Activated CD8-positive, alpha-beta memory T cell treated with anti-CD3 and anti-CD28 coated beads, Interleukin-2, amount 50 U/mL, for 24 hours (primary cell): ENCODE results near the gene MYO7B.

Experiments used
- DNase-seq: peaks from one replicate; pipeline ENCODE4 v3.0.0-alpha.2; 2020; ENCODE audit errors: extremely low read depth

The MYO7B gene

GRCh38 chr2:127649100-127649611, 113.7 kb downstream of the MYO7B start:
- no peak for DNase-seq

DNA sequence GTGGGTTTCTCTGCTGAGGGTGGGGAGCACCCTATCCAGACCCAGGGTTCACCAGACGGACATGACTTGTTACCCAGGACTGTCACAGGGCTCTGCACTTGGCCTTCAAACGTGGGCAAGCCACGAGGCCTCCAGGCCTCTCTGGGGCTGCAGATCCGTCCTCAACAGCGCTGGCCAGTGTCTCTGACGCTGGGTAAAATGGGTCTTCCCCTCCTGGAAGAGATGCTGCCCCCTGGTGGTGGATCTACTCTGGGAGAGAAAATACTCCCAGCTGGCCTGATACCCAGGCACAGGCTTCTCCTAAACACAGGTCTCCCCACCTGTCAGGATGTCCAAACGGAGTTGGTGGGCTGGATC, 114.2 kb downstream of the MYO7B start:
- peak; percentile 68 for DNase-seq

GRCh38 chr2:127650041-127650784, 114.7 kb downstream of the MYO7B start:
- no peak for DNase-seq

DNA sequence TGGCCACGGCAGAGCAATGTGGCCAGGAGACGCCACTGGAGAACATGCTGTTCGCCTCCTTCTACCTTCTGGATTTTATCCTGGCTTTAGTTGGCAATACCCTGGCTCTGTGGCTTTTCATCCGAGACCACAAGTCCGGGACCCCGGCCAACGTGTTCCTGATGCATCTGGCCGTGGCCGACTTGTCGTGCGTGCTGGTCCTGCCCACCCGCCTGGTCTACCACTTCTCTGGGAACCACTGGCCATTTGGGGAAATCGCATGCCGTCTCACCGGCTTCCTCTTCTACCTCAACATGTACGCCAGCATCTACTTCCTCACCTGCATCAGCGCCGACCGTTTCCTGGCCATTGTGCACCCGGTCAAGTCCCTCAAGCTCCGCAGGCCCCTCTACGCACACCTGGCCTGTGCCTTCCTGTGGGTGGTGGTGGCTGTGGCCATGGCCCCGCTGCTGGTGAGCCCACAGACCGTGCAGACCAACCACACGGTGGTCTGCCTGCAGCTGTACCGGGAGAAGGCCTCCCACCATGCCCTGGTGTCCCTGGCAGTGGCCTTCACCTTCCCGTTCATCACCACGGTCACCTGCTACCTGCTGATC, 115.4 kb downstream of the MYO7B start:
- DNase-seq, result no peak

DNA sequence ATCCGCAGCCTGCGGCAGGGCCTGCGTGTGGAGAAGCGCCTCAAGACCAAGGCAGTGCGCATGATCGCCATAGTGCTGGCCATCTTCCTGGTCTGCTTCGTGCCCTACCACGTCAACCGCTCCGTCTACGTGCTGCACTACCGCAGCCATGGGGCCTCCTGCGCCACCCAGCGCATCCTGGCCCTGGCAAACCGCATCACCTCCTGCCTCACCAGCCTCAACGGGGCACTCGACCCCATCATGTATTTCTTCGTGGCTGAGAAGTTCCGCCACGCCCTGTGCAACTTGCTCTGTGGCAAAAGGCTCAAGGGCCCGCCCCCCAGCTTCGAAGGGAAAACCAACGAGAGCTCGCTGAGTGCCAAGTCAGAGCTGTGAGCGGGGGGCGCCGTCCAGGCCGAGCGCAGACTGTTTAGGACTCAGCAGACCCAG, 115.9 kb downstream of the MYO7B start:
- DNase-seq, result no peak

- DNase-seq, result no peak
Measured at GRCh38 chr2:127651971-127652550, 116.6 kb downstream of the MYO7B start.

DNA sequence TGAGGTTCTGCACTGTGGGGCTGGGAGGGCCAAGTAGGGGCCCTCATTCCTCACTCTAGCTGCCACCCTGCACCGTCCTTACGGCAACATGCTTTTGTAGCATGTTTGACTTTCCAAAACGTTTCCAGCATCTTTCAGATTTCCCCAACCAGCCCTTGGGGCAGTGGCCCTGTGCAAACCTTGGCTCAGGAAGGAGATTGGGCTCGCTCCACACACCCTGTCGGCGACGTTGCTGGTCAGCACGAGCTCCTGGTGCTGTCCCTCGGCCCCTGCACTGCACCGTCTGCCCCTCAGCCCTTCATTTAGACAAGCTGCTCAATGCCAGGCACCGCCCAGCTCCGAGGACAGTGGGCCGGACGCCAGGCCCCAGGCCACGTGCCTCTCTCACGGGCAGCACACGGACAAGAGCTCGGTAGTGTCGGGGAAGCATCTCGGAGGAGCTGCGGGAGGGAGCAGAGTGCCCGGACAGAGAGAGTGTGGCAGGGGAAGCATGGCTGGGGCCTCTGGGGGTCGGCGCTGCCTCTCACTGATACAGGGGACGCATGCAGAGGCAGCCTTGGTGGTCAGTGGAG, 117.4 kb downstream of the MYO7B start:
- DNase-seq, result no peak

- DNase-seq, result no peak
Measured at GRCh38 chr2:127653421-127654083, 118.1 kb downstream of the MYO7B start.

DNA sequence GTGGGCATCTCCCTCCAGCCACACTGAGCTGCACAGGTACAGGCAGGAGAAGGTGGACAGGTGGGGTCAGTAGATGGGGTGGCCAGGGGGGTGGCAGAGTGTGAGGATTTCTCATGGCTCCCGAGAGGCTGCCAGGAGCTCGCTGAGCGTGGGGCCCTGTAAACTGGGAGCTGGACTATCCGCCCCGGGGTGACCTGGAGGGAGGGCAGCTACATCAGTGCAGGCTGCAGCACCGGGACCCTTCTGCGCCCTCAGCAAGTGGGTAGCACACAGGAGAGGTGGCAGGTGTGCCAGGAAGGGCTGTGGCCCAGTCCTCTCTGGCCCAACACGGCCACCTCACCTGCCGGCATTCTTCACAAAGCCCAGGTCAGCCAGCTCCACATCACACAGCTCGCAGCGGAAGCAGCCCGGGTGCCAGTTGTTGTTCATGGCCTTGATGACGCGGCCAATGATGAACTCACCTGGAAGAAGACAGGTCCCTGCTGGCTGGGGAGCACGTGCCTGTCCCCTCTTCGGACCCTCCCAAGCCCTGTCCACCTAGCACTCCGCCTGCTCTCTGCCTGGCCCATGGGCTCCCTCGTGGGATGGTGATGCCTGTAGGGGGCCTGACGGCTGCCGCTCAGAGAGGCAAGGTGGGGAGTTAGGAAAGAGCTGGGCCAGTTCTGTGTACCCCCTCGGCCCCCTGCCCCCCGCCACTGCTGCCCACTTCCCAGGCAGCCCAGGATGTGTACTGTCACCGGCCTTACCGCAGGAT, 118.8 kb downstream of the MYO7B start:
- no peak for DNase-seq

- no peak for DNase-seq
Measured at GRCh38 chr2:127654838-127655175, 119.3 kb downstream of the MYO7B start.

DNA sequence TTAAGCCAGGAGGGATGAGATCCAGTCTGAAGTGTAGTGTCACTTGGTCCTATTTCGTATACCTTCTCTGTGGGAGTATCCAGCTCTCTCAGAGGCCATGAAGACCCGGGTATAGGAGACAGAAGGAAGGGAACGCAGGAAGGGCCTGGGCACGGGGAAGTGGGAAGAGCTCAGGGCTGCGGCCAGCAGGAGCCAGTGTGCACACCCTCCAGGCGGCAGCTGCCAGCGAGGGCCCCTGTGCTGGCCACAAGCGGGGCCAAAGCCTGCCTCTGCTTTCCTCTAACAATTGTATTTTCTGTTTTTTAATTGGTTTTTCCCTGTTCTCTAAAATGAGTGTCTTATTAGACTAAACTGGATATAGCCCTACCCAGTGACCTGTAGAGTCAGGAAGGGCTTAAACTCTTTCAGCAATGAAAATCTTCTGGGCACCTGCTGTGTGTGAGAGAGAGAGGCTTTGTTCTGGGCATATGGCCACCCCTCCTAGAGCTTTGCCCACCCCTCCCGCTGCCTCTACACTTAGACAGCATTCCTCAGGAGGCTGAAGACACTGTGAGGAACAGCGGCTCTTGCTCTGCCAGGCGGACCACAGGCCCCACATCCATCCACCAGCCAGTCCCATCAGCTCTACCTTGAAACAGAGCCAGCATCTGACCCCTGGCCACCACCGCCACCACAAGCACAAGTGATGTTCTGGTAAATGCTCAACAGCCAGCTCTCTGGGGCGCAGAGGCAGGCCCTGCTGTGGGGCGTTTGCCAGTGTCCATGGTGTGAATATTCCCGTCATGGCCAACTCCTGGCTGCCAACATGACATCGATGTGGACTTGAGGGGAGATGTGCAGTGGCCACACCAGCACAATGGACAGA, 120.0 kb downstream of the MYO7B start:
- no peak for DNase-seq

DNA sequence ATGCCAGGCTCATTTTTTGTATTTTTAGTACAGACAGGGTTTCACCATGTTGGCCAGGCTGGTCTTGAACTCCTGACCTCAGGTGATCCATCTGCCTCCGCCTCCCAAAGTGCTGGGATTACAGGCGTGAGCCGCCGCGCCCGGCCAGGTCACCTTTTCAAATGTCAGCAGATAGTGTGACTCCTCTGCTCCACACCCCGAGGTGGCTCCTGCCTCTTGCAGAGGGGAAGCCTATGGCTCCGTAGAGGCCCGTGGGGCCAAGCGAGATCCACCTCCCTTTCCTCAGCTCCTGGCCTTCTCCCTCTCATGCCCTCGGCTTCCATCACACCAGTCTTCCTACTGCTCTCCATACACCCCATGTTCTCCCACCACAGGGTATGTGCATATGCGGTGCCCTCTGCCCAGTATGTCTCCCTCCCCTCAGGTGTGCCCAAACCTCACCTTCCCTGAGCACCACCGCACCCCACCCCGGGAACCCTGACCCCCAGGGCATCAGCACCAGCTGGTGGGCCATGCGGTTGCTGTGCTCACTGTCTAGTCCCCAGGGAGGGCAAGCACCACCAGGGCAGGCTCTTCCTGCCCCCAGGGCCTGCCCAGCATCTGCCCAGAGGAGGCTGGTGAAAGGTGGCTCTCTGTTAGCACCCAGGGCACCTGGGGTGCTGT, 121.2 kb downstream of the MYO7B start:
- no peak for DNase-seq

DNA sequence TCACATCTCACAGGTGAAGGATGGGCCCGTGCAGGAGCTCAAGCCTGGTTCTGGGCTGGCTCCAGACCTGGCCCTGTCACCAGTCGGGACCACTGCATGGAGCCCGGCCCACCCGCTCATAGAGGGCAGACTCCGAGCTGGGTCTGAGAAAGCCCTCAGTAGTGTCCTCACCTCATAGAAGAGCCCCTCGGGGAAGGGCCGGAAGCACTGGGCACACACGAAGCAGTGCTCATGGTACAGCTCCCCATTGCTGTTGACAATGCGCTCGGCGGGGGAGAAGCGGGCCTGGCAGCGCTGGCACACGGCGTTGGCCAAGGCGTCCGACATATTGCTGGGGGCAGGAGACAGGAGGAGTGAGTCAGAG, 121.7 kb downstream of the MYO7B start:
- DNase-seq, result no peak

GRCh38 chr2:127658146-127658545, 122.7 kb downstream of the MYO7B start:
- no peak for DNase-seq

- DNase-seq, result no peak
Measured at GRCh38 chr2:127658641-127659407, 123.3 kb downstream of the MYO7B start.

DNA sequence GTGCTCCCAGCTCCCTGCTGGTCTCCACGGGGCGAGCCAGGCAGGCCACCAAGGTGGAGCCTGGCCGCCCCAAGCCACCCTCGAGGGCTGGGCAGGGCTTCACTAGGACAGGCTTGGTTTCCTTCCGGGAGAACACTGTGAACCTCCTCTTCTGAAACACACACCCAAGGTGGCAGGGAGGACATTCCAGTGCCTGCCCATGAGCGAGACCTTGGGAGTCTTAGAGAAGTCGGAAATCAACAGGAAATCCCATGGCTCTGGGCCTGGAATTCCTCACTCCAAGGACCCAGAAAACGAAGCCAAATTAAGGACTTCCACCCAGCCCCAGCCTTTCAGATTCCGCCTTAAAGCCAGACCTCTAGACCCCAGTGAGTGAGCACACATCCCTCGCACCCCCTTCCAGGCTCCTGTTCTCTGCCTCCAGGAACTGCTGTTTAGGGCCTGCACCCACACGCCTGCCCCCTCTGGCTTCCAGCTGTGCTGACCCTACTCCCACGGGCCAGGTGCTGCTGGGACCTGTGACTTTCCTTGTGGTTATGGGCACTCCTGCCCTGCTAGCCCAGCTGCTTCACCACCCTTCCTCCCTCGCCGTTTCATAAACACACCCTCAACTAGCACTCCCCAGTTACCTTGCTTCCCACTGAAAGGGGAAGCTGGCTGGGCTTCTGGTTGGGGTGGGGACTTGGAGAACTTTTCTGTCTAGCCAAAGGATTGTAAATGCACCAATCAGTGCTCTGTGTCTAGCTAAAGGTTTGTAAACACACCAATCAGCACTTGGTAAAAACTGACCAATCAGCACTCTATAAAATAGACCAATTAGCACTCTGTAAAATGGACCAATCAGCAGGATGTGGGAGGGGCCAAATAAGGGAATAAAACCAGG, 124.2 kb downstream of the MYO7B start:
- no peak for DNase-seq

DNA sequence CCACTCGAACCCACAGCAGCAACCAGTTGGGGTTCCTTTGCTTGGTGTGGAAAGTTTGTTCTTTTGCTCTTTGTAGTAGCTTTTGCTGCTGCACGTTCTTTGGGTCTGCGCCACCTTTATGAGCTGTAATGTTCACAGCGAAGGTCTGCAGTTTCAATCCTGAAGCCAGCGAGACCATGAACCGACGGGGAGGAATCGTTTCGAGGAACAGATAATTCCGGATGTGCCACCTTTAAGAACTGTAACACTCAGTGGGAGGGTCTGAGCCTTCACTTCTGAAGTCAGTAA, 124.8 kb downstream of the MYO7B start:
- DNase-seq, result no peak

DNA sequence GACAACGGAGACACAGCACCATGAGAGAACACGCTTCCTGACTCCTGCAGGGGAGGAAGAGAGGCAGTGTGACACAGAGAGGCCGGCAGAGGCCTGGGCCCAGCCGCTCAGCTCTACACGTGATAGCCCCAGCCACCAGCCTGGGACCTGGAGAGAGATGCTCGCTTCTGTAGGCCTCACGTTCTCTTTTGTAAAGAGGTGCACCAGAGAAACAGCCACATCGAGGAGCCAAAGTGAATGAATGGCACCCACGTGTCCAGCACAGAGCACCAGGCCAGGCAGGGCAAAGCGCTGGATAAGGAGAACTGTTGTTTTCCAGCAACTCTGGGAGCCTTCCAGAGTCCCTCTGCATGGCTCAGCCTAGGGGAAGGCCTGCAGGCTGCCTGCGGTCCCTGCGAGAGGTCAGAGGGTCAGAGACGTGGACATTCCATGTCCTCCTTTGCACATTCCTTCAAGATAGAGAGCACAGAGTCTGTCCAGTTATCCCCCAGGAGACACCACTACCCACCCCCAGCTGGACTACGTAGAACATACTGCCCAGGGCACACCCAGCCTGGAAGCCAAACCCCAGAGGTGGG, 125.7 kb downstream of the MYO7B start:
- no peak for DNase-seq
